ENCODE measurements around the gene PSMD13. TPM values are rescaled to one million over a fixed set of nuclear protein-coding genes. Genes with fewer than 3 reads are reported as not detected.

PSMD13 gene
- total and polyA plus RNA-seq, 2 donors from 2014 or later: 87.7 to 115 TPM

- intact Hi-C loops (cut with DNase I): no loop called here
- peaks cover 2 to 51% (median 40%) of the 10 kb centered on the region in 3 donors for H3K36me3 ChIP-seq (ENCODE audit: control insufficient read depth in 2 of 3, insufficient read depth in 3 of 3, low read length in 3 of 3)
- peak; percentile 89 for FAIRE-seq
These were observed 29.4 kb upstream of the PSMD13 start, which contains the start of the genes BET1L and RIC8A for GRCh38 chr11:207208-207862. BET1L (minus strand) TSS chr11:207399; CDS start chr11:207321, 78 bp downstream. RIC8A (plus strand) TSS chr11:207708; CDS start chr11:208855, 1,147 bp downstream.

GRCh38 chr11:207863-208180 is 29.0 kb upstream of the PSMD13 start:
- FAIRE-seq (no peak), DNase-seq (no peak)
- no peaks in the 10 kb centered on the region for H3K27me3 ChIP-seq (ENCODE audit: control insufficient read depth, insufficient read depth, low read length)
- intact Hi-C loops (cut with DNase I): no loop called here
- peaks cover 2 to 55% (median 45%) of the 10 kb centered on the region in 3 donors for H3K36me3 ChIP-seq (ENCODE audit: control insufficient read depth in 2 of 3, insufficient read depth in 3 of 3, low read length in 3 of 3)
- TF ChIP-seq CTCF (IDR thresholded peaks at IDR 0.05; ENCODE audit: borderline replicate concordance, extremely low read depth, insufficient read depth): no peak
- H3K27ac ChIP-seq (ENCODE audit: low read depth in 2 of 2, low read length in 2 of 2): peak overlapping the region; percentile 97 to 99
- peak overlapping the region; percentile 83 to 93 (median 88) for H3K4me3 ChIP-seq (ENCODE audit: low read length in 3 of 3)
- H3K9ac ChIP-seq (ENCODE audit: low read length in 3 of 3): peak overlapping the region; percentile 79 to 88 (median 84)
- peaks cover 0 to 42% (median 17%) of the 10 kb centered on the region in 3 donors for H3K4me1 ChIP-seq (ENCODE audit: control insufficient read depth in 2 of 3, insufficient read depth in 2 of 3, low read depth in 1 of 3, low read length in 3 of 3)
- no peaks in the 10 kb centered on the region for H3K9me3 ChIP-seq (ENCODE audit: control insufficient read depth in 2 of 3, insufficient read depth in 1 of 3, low read length in 3 of 3)

More at GRCh38 chr11:207208-207862, 29.4 kb upstream of the PSMD13 start, which contains the start of the genes BET1L and RIC8A:
- peak within 1 kb of the TSS; percentile 97 to 99 for H3K27ac ChIP-seq (ENCODE audit: low read depth in 2 of 2, low read length in 2 of 2)
- H3K4me1 ChIP-seq (ENCODE audit: control insufficient read depth in 2 of 3, insufficient read depth in 2 of 3, low read depth in 1 of 3, low read length in 3 of 3): peaks cover 0 to 42% (median 17%) of the 10 kb centered on the region in 3 donors
- H3K27me3 ChIP-seq (ENCODE audit: control insufficient read depth, insufficient read depth, low read length): no peaks in the 10 kb centered on the region
- no peaks in the 10 kb centered on the region for H3K9me3 ChIP-seq (ENCODE audit: control insufficient read depth in 2 of 3, insufficient read depth in 1 of 3, low read length in 3 of 3)
- TF ChIP-seq CTCF (IDR thresholded peaks at IDR 0.05; ENCODE audit: borderline replicate concordance, extremely low read depth, insufficient read depth): no peak
- peak; percentile 97 to 99 (median 98) for DNase-seq
- peak within 1 kb of the TSS; percentile 88 to 94 (median 93) for H3K4me3 ChIP-seq (ENCODE audit: low read length in 3 of 3)
- peak within 1 kb of the TSS; percentile 84 to 95 (median 88) for H3K9ac ChIP-seq (ENCODE audit: low read length in 3 of 3)

- Histone ChIP-seq H3K9ac (ENCODE audit: low read length in 3 of 3) (peak overlapping the region; percentile 79 to 88 (median 84)), H3K27ac (ENCODE audit: low read depth in 2 of 2, low read length in 2 of 2) (peak overlapping the region; percentile 97 to 99), H3K27me3 (ENCODE audit: control insufficient read depth, insufficient read depth, low read length) (no peaks in the 10 kb centered on the region), H3K9me3 (ENCODE audit: control insufficient read depth in 2 of 3, insufficient read depth in 1 of 3, low read length in 3 of 3) (no peaks in the 10 kb centered on the region), H3K4me1 (ENCODE audit: control insufficient read depth in 2 of 3, insufficient read depth in 2 of 3, low read depth in 1 of 3, low read length in 3 of 3) (peaks cover 0 to 42% (median 17%) of the 10 kb centered on the region in 3 donors), H3K4me3 (ENCODE audit: low read length in 3 of 3) (peak overlapping the region; percentile 83 to 93 (median 88)), H3K36me3 (ENCODE audit: control insufficient read depth in 2 of 3, insufficient read depth in 3 of 3, low read length in 3 of 3) (peaks cover 2 to 58% (median 50%) of the 10 kb centered on the region in 3 donors)
- DNase-seq: peak; percentile 86 to 96 (median 89)
- TF ChIP-seq CTCF (IDR thresholded peaks at IDR 0.05; ENCODE audit: borderline replicate concordance, extremely low read depth, insufficient read depth): no peak
- intact Hi-C loops (cut with DNase I): no loop called here
- FAIRE-seq: no peak
These were observed 28.4 kb upstream of the PSMD13 start for GRCh38 chr11:208181-208916.
